HG02870 (cell line): ENCODE measurements around the gene PTK6.

Experiments used
- ATAC-seq: cut with Tn5 transposase; IDR thresholded peaks from one replicate; pipeline ENCODE4 v1.9.1; 2021; ENCODE audit warnings: mild to moderate bottlenecking, moderate library complexity; ENCODE audit not compliant: unreplicated experiment

The PTK6 gene

GRCh38 chr20:63497138-63497945 is 39.8 kb downstream of the PTK6 start:
- no peak for ATAC-seq

- ATAC-seq, result no peak
Observed at GRCh38 chr20:63496596-63497120, 40.5 kb downstream of the PTK6 start.

DNA sequence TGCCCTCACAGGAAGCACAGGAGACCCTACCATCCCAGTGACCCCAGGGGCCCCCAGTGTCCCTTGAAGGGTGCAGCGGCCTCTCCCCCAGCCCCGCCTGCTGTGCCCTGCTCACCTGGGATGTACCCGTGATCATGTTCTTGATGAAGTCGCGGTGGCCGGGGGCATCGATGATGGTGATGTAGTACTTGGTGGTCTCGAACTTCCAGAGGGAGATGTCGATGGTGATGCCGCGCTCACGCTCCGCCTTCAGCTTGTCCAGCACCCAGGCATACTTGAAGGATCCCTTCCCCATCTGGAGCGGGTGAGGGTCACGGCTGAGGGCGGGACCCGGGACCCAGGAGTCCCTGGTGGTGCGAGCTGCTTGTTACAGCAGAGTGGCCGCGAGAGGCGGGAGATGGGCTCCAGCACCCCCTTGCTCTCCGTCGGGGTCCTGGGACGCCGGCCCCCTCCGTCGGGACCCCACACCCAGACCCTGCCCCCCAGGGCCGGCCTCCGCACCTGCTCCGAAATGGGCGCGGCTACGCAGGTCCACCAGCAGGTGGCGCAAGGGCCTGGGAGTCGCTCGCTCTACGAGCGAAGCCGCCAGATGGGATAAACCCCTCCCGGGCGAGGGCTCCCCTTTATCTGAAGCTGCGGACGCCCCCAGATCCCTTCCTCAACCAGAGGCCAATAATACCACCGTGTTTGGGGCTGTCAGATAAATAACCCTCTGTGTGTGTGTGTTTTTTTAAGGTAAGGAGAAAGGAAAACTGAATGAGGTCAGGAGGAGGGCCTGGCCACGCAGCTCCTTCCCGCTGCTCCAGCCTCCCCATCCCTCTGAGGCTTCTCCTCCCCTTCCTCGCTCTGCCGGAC is 41.2 kb downstream of the PTK6 start:
- no peak for ATAC-seq

- no peak for ATAC-seq
Observed at GRCh38 chr20:63495167-63495720, 41.9 kb downstream of the PTK6 start.

- ATAC-seq, result no peak
Observed at GRCh38 chr20:63494420-63495166, 42.6 kb downstream of the PTK6 start.

DNA sequence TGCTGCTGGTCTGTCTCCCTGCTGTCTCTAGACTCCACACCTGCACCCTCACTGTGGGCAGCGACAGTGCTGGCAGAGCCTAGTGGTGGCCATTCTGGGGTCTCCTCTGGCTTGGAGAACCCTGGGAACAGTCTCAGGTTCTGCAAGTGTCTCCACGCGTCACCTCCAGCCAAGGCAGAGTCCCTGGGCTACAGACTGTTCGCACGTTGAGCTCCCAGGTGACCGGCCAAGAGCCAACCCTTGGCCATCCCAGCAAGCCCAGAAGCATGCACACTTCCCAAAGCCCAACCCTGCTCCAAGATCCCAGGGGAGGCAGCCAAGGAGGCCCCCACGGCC is 43.1 kb downstream of the PTK6 start:
- no peak for ATAC-seq

DNA sequence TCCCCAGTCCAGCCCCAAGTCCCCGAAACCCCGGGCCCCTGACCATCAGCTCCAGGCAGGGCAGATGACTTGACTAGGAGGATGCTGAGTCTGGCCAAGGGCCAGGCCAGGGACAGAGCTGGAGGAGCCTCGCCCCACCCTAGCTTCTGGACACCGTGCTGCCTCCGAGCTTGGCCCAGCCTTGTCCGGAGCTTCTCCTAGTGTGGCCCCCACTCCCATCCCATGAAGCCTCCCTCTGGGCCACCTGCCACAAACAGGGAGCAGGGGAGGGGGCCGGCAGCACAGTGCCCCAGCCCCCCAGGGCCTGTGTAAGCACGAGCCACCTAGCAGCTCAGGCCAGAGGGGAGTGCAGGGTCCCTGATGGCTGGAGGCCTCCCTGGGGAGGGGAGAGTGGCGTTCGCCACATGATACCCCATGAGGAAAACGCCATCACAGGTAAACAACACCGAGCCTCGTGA is 43.6 kb downstream of the PTK6 start:
- ATAC-seq, result no peak

DNA sequence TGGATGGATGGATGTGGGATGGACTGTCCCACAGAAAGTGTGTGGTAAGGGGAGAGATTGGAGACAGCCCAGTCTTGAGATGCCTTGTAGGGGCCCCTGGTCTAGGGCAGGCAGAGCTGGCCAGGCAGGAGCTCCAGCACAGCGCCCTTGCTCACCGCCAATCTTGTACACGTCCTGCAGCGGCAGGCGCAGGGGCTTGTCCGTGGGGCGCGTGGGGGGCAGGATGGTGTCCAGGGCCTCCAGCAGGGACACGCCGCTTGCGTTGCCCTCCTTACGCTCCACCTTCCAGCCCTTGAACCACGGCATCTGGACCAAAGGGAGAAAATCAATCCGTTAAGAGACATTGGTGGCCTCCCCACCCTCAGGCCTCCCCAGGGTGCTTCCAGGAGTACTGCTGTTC is 44.2 kb downstream of the PTK6 start:
- no peak for ATAC-seq

DNA sequence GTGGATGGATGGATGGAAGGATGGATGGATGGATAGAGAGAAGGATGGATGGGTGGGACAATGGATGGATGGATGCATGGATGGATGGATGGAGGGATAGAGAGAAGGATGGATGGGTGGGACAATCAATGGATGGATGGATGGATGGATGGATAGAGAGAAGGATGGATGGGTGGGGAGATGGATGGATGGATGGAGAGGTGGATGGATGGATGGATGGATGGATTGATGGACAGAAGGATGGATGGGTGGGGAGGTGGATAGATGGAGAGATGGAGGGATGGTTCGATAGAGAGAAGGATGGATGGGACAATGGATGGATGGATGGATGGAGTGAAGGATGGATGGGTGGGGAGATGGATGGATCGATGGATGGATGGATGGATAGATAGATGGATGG is 44.7 kb downstream of the PTK6 start:
- ATAC-seq, result no peak

DNA sequence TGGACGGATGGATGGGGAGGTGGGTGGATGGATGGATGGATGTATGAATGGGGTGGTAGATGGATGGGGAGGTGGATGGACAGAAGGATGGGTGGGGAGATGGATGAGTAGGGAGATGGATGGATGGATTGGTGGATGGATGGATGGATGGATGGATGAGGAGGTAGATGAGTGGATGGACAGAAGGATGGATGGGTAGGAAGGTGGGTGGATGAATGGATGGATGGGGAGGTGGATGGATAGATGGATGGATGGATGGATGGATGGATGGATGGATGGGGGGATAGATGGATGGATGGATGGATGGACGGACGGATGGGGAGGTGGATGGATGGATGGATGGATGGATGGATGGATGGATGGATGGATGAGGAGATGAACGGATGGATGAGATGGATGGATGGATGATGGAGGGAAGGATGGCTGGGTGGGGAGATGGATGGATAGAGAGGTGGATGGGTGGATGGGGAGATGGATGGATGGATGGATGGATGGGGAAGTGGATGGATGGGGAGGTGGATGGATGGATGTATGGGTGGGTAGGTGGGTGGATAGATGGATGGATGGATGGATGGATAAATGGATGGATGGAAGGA is 45.4 kb downstream of the PTK6 start:
- ATAC-seq, result no peak

DNA sequence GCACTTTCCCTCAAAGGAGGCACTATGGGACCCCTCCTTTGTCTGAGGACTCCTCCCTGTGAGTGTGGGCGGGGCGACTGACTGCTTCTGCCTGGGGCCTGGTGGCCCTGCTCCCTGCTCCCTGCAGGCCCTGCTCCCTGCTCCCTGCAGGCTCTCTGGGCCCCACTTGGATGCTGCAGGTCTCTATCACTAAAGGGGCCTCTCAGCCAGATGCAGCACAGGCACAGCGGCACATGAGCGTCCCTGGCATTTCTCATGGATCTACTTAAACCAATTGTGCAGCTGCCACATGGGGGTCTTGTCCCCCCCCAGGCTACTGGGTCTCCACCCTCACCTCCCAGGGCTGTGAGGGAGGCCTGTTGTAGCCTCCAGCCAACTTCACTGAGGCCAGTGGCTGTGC is 46.1 kb downstream of the PTK6 start:
- ATAC-seq, result no peak

- ATAC-seq, result no peak
Observed at GRCh38 chr20:63490416-63490815, 46.8 kb downstream of the PTK6 start.

DNA sequence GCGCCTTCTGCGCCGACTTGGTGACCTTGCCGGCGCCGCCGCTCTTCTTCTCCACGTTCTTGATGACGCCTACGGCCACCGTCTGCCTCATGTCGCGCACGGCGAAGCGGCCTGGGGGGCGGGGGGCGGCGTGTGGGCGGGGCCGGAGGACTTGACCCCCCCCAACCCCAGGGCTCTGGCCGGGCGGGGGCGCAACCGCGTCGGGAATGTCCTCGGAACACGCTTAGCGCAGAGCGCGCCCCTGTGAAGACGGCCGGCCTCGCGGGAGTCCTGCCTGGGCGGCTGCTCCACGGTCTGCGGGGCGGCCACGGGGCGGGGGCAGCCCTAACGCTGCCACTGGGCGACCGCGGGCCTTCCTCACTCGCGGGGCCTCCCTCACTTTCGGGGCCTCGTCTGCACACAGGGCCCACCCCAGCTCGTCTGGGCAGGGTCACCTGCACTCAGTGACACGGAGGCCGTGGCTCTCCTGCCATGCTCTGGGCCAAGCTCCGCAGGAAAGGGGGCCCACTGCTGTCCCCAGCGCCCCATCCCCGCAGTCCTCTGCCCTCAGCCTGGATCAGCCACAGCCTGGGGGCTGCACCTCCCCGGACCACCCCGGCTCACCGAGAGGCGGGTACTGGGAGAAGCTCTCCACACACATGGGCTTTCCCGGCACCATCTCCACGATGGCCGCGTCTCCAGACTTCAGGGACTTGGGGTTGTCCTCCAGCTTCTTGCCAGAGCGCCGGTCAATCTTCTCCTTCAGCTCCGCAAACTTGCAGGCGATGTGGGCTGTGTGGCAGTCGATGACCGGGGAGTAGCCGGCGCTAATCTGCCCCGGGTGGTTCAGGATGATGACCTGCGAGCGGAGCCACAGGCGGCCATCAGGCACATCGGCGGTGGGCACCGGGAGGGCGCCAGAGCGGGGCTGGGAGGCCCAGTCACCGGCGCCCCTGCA is 48.6 kb downstream of the PTK6 start:
- ATAC-seq, result no peak

DNA sequence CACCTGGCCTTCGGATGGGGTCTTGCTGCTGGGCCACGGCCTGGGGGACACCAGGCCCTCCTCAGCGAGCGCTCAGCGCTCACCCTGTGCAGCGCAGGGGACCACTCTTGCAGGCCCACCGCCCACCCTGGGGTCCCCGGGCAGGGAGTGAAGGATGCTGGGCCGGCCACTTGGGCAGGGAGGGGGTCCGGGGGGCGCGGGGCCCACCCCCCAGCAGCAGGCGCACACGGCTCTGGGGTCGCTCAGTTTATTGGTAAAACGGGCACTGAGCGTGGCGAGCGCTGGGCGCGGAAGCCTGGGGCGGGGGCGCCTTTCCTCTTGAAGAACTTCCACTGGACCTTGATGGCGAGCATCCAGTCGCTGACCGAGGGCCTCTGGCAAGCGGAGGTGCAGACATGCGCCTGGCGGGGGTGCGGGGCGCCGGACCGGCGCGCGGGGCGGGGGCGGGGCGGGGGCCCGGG is 49.4 kb downstream of the PTK6 start:
- ATAC-seq, result no peak

- ATAC-seq, result no peak
Observed at GRCh38 chr20:63487116-63487764, 49.9 kb downstream of the PTK6 start.

- no peak for ATAC-seq
Observed at GRCh38 chr20:63486300-63486855, 50.8 kb downstream of the PTK6 start.

GRCh38 chr20:63484651-63485403 is 52.3 kb downstream of the PTK6 start:
- no peak for ATAC-seq

DNA sequence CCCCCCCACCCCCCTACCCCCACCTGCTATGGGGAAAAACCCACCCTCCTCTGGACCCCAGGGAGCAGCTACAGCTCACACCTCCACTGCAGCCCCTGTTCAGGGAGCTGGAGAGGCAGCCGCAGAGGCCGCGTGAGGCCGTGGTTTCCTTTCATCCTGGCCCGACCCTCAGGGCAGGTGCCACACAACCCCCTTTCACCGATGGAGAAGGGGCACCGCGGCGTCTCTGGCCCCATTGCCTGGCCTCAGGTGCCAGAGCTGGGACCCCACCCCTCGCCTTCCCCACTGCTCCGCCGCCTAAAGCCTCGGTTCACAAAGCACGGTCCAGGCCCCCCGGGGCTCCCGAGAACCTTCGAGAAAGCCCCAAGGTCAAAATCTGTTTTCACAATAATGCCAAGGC is 52.9 kb downstream of the PTK6 start:
- ATAC-seq, result no peak
